HepG2 (cell line): ENCODE results near the gene SNAI3. TPM values are rescaled to one million over a fixed set of nuclear protein-coding genes. Genes with fewer than 3 reads are reported as not detected.

Experiments
- AHDC1 ChIP-seq: sonication (generic); formaldehyde crosslinking; IDR thresholded peaks from 2 replicates; pipeline ENCODE4 v1.5.1; 2020; ENCODE audit warnings: mild to moderate bottlenecking, missing genetic modification reagents, borderline replicate concordance
- ELF1 ChIP-seq: sonication (generic); formaldehyde crosslinking; IDR thresholded peaks from 2 replicates; pipeline ENCODE4 v1.4.0; 2020; ENCODE audit warnings: missing genetic modification reagents
- FOXK1 ChIP-seq: sonication (generic); formaldehyde crosslinking; IDR thresholded peaks from 2 replicates; pipeline ENCODE4 v1.4.0; 2020; ENCODE audit warnings: low read depth, missing genetic modification reagents, borderline replicate concordance
- HIVEP1 ChIP-seq: sonication (generic); formaldehyde crosslinking; IDR thresholded peaks from 2 replicates; pipeline ENCODE4 v1.4.0; 2020; ENCODE audit warnings: mild to moderate bottlenecking, missing genetic modification reagents
- PREB ChIP-seq: sonication (generic); formaldehyde crosslinking; IDR thresholded peaks from 2 replicates; pipeline ENCODE4 v1.4.0; 2020; ENCODE audit warnings: missing genetic modification reagents
- SIX1 ChIP-seq: sonication (generic); formaldehyde crosslinking; IDR thresholded peaks from 2 replicates; pipeline ENCODE4 v1.4.0; 2020; ENCODE audit warnings: missing genetic modification reagents, borderline replicate concordance
- ZKSCAN1 ChIP-seq: fragments of 150-350 bp; IDR thresholded peaks from 2 replicates; pipeline ENCODE4 v1.6.1; 2014; ENCODE audit warnings: low read length
- ZNF33B ChIP-seq: sonication (generic); formaldehyde crosslinking; IDR thresholded peaks from 2 replicates; pipeline ENCODE4 v1.5.1; 2020; ENCODE audit warnings: mild to moderate bottlenecking, missing genetic modification reagents
- ZNF678 ChIP-seq: sonication (generic); formaldehyde crosslinking; IDR thresholded peaks from 2 replicates; pipeline ENCODE4 v1.4.0; 2020; ENCODE audit warnings: mild to moderate bottlenecking, missing genetic modification reagents
- ZNF761 ChIP-seq: sonication (generic); formaldehyde crosslinking; conservative IDR thresholded peaks from 2 replicates; pipeline ENCODE4 v1.4.0; 2020; ENCODE audit warnings: mild to moderate bottlenecking, missing genetic modification reagents
- polyA plus RNA-seq, 8 experiments: library from polyadenylated mRNA; depleted of rRNA in 3 of 8; stranded (reverse) in 7 of 8; unstranded in 1 of 8; fragments of >200 nt; fragmentation: Illumina TruSeq in 4 of 8; extraction: Trizol in 4 of 8; gene quantifications; 2 replicates each; pipeline versions ENCODE4 v1.2.1 to v1.2.3, GENCODE V29; 2011 to 2016; ENCODE audit warnings: low read depth in 4 of 8, missing spikeins in 1 of 8, mixed read lengths in 1 of 8; ENCODE audit not compliant: insufficient read depth in 1 of 8
- total RNA-seq, 5 experiments: library from RNA; depleted of rRNA; stranded (reverse); fragments of >200 nt; fragmentation: Illumina TruSeq; extraction: Trizol; gene quantifications; 2 replicates each; pipeline ENCODE4 v1.2.3, GENCODE V29; 2016; ENCODE audit warnings: low read depth in 1 of 5
- TF ChIP-seq, protein P1 (sequence below): sonication (generic); formaldehyde crosslinking; IDR thresholded peaks from 2 replicates; pipeline ENCODE4 v1.5.0; 2020; ENCODE audit warnings: mild to moderate bottlenecking, missing genetic modification reagents, borderline replicate concordance
- TF ChIP-seq, protein P2 (sequence below): sonication (generic); formaldehyde crosslinking; IDR thresholded peaks from 2 replicates; pipeline ENCODE4 v1.8.0; 2022; ENCODE audit warnings: mild to moderate bottlenecking, missing genetic modification reagents, borderline replicate concordance

SNAI3 gene
- total and polyA plus RNA-seq, 2 of the 13 experiments (the other 11 are each of a cell fraction or from before 2014, with no cell fraction given): 0.09 to 0.18 TPM

GRCh38 chr16:88687254-88687576 is 908 bp upstream of the SNAI3 start (continued):
- TF ChIP-seq, protein P1, sequence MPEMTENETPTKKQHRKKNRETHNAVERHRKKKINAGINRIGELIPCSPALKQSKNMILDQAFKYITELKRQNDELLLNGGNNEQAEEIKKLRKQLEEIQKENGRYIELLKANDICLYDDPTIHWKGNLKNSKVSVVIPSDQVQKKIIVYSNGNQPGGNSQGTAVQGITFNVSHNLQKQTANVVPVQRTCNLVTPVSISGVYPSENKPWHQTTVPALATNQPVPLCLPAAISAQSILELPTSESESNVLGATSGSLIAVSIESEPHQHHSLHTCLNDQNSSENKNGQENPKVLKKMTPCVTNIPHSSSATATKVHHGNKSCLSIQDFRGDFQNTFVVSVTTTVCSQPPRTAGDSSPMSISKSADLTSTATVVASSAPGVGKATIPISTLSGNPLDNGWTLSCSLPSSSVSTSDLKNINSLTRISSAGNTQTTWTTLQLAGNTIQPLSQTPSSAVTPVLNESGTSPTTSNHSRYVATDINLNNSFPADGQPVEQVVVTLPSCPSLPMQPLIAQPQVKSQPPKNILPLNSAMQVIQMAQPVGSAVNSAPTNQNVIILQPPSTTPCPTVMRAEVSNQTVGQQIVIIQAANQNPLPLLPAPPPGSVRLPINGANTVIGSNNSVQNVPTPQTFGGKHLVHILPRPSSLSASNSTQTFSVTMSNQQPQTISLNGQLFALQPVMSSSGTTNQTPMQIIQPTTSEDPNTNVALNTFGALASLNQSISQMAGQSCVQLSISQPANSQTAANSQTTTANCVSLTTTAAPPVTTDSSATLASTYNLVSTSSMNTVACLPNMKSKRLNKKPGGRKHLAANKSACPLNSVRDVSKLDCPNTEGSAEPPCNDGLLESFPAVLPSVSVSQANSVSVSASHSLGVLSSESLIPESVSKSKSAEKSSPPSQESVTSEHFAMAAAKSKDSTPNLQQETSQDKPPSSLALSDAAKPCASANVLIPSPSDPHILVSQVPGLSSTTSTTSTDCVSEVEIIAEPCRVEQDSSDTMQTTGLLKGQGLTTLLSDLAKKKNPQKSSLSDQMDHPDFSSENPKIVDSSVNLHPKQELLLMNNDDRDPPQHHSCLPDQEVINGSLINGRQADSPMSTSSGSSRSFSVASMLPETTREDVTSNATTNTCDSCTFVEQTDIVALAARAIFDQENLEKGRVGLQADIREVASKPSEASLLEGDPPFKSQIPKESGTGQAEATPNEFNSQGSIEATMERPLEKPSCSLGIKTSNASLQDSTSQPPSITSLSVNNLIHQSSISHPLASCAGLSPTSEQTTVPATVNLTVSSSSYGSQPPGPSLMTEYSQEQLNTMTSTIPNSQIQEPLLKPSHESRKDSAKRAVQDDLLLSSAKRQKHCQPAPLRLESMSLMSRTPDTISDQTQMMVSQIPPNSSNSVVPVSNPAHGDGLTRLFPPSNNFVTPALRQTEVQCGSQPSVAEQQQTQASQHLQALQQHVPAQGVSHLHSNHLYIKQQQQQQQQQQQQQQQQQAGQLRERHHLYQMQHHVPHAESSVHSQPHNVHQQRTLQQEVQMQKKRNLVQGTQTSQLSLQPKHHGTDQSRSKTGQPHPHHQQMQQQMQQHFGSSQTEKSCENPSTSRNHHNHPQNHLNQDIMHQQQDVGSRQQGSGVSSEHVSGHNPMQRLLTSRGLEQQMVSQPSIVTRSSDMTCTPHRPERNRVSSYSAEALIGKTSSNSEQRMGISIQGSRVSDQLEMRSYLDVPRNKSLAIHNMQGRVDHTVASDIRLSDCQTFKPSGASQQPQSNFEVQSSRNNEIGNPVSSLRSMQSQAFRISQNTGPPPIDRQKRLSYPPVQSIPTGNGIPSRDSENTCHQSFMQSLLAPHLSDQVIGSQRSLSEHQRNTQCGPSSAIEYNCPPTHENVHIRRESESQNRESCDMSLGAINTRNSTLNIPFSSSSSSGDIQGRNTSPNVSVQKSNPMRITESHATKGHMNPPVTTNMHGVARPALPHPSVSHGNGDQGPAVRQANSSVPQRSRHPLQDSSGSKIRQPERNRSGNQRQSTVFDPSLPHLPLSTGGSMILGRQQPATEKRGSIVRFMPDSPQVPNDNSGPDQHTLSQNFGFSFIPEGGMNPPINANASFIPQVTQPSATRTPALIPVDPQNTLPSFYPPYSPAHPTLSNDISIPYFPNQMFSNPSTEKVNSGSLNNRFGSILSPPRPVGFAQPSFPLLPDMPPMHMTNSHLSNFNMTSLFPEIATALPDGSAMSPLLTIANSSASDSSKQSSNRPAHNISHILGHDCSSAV: no peak
- no peak for TF ChIP-seq ZNF761
- no peak for TF ChIP-seq PREB (CRISPR knock-in tag)
- no peak for TF ChIP-seq FOXK1
- no peak for TF ChIP-seq AHDC1 (CRISPR knock-in tag)
- no peak for TF ChIP-seq ZKSCAN1
- TF ChIP-seq, protein P2, sequence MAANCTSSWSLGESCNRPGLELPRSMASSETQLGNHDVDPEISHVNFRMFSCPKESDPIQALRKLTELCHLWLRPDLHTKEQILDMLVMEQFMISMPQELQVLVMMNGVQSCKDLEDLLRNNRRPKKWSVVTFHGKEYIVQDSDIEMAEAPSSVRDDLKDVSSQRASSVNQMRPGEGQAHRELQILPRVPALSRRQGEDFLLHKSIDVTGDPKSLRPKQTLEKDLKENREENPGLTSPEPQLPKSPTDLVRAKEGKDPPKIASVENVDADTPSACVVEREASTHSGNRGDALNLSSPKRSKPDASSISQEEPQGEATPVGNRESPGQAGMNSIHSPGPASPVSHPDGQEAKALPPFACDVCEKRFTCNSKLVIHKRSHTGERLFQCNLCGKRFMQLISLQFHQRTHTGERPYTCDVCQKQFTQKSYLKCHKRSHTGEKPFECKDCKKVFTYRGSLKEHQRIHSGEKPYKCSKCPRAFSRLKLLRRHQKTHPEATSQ (CRISPR knock-in tag): no peak
- no peak for TF ChIP-seq ZNF33B (CRISPR knock-in tag)
- no peak; the same call in 1 of the 2 replicates for TF ChIP-seq ELF1 (CRISPR knock-in tag)
- no peak for TF ChIP-seq SIX1
- peak; percentile 56; the same call in 1 of the 2 replicates for TF ChIP-seq HIVEP1
- no peak for TF ChIP-seq ZNF678 (CRISPR knock-in tag)
